K562 (cell line): ENCODE data around the gene WDR27.

Experiments
- CREBBP ChIP-seq: IDR thresholded peaks from one replicate; pipeline ENCODE4 v1.6.1; 2012; ENCODE audit warnings: low read depth, mild to moderate bottlenecking, control low read depth, inconsistent platforms, low read length
- CTBP1 ChIP-seq: fragments of 450-650 bp; IDR thresholded peaks from 2 replicates; pipeline ENCODE4 v1.6.1; 2016; ENCODE audit warnings: borderline replicate concordance
- HNRNPLL ChIP-seq: fragments of 200-400 bp; formaldehyde crosslinking; IDR thresholded peaks from 2 replicates; pipeline ENCODE4 v1.6.1; 2017; ENCODE audit warnings: low read length, low read depth, mild to moderate bottlenecking; ENCODE audit not compliant: poor library complexity, severe bottlenecking
- KDM2B ChIP-seq: fragments of 250-450 bp; sonication (Bioruptor Pico); IDR thresholded peaks from 2 replicates; pipeline ENCODE4 v1.8.0; 2021; ENCODE audit warnings: mild to moderate bottlenecking, moderate library complexity
- MAX ChIP-seq: sonication (generic); formaldehyde crosslinking; IDR thresholded peaks from 2 replicates; pipeline ENCODE4 v1.9.0; 2022; ENCODE audit warnings: mild to moderate bottlenecking, missing genetic modification reagents
- TRIM24 ChIP-seq, 2 experiments: fragments of 450-650 bp; IDR thresholded peaks; 2 replicates each; pipeline ENCODE4 v1.6.1; 2016
- ZBTB5 ChIP-seq: fragments of 450-650 bp; IDR thresholded peaks from 2 replicates; pipeline ENCODE4 v1.6.1; 2017; ENCODE audit warnings: antibody characterized with exemption

GRCh38 chr6:169638388-169638787 lies 63.4 kb downstream of the WDR27 start:
- TF ChIP-seq CTBP1 (no peak), CREBBP (no peak), ZBTB5 (no peak), TRIM24 (IDR thresholded peaks at IDR 0.05) (no peak), HNRNPLL (no peak), KDM2B (CRISPR knock-in tag) (no peak), MAX (CRISPR knock-in tag) (no peak)
